K562 (cell line): ENCODE measurements around the gene FREM1. TPM values are rescaled to one million over a fixed set of nuclear protein-coding genes. Genes with fewer than 3 reads are reported as not detected.

Source experiments
- ATAC-seq: fragments of 200-7000 bp; cut with Tn5 transposase; 3 replicates; pipeline ENCODE4 v1.9.1; 2020; ENCODE audit warnings: moderate library complexity
- BruUV-seq: library from RNA; stranded (reverse); fragments of 400-500 nt; replicated peaks from 2 replicates; lab custom pipeline; 2021; lab: Mats Ljungman, UMichigan
- CTCF ChIA-PET: fragments of 300-600 bp; formaldehyde crosslinking; extraction: SDS; loops from one replicate; lab custom pipeline; 2021; ENCODE audit warnings: low intra/inter-chr PET ratio; lab: Yijun Ruan, JAX
- POLR2A ChIA-PET: fragments of 300-600, 350-650 bp; sonication (Branson Sonifier 250); formaldehyde crosslinking; extraction: SDS; loops from one replicate; lab custom pipeline; 2021; ENCODE audit warnings: antibody characterized with exemption, inconsistent platforms; lab: Yijun Ruan, JAX
- DNase-seq, 4 experiments: peaks; one replicate each; pipeline versions ENCODE4 v3.0.0 to v3.0.0-alpha.2; 2011 to 2018; ENCODE audit warnings: low spot score in 3 of 4, mixed read lengths in 3 of 4; ENCODE audit errors: extremely low read depth in 1 of 4
- FAIRE-seq: peaks from 2 replicates; lab custom pipeline; 2011; peaks lifted over from hg19 to GRCh38; lab: Jason Lieb, UNC
- H2AFZ ChIP-seq: 2 replicates; pipeline ENCODE4 v1.6.0; 2011; ENCODE audit warnings: low read depth, low read length, control low read depth, inconsistent platforms
- H3K27ac ChIP-seq: fragments of 200-600 bp; 3 replicates; pipeline ENCODE4 v1.8.0; 2011; ENCODE audit warnings: low read depth, mild to moderate bottlenecking, control low read depth, inconsistent platforms, low read length, moderate library complexity, mixed read lengths; ENCODE audit errors: extremely low read depth
- H3K27me3 ChIP-seq, 2 experiments: fragments of 300-600 bp in 1 of 2; 2 replicates in 1 of 2; 3 replicates in 1 of 2; pipeline versions ENCODE4 v1.6.0 to v1.8.0; 2011; ENCODE audit warnings: inconsistent platforms in 2 of 2, low read length in 2 of 2, mild to moderate bottlenecking in 1 of 2, mixed read lengths in 1 of 2, moderate library complexity in 1 of 2; ENCODE audit not compliant: control insufficient read depth in 2 of 2, insufficient read depth in 2 of 2
- H3K36me3 ChIP-seq: fragments of 300-600 bp; 3 replicates; pipeline ENCODE4 v1.8.0; 2011; ENCODE audit warnings: mild to moderate bottlenecking, low read length, inconsistent platforms; ENCODE audit not compliant: control insufficient read depth, insufficient read depth
- H3K4me1 ChIP-seq, 2 experiments: fragments of 200-600 bp in 1 of 2; replicated peaks in 1 of 2; 2 replicates in 1 of 2; 3 replicates in 1 of 2; pipeline versions ENCODE4 v1.5.1 to v1.8.0; 2011; ENCODE audit warnings: inconsistent platforms in 2 of 2, low read length in 2 of 2, mild to moderate bottlenecking in 1 of 2, mixed read lengths in 1 of 2, moderate library complexity in 1 of 2; ENCODE audit not compliant: control insufficient read depth in 2 of 2, insufficient read depth in 2 of 2
- H3K4me2 ChIP-seq: 2 replicates; pipeline ENCODE4 v1.6.1; 2011; ENCODE audit warnings: low read length, control low read depth, inconsistent platforms, mixed read lengths; ENCODE audit not compliant: insufficient read depth
- H3K4me3 ChIP-seq: fragments of 200-600 bp; sonication (generic), shearing (Covaris generic); 2 replicates; pipeline ENCODE4 v1.5.1; 2016; ENCODE audit warnings: control low read depth, inconsistent platforms
- H3K79me2 ChIP-seq: fragments of 200-600 bp; 3 replicates; pipeline ENCODE4 v1.8.0; 2011; ENCODE audit warnings: low read length, inconsistent platforms; ENCODE audit not compliant: control insufficient read depth, insufficient read depth
- H3K9ac ChIP-seq, 2 experiments: 2 replicates each; pipeline versions ENCODE4 v1.6.0 to v1.6.1; 2011; ENCODE audit warnings: low read depth in 2 of 2, low read length in 2 of 2, control low read depth in 1 of 2, inconsistent platforms in 1 of 2, mild to moderate bottlenecking in 1 of 2, mixed read lengths in 1 of 2; ENCODE audit not compliant: insufficient read depth in 1 of 2
- H3K9me1 ChIP-seq: one replicate; pipeline ENCODE4 v1.6.0; 2011; ENCODE audit warnings: inconsistent platforms, mild to moderate bottlenecking, low read length, moderate library complexity; ENCODE audit not compliant: control insufficient read depth, insufficient read depth
- H3K9me3 ChIP-seq: replicated peaks from 2 replicates; pipeline ENCODE4 v1.5.1; 2011; ENCODE audit warnings: low read depth, low read length, inconsistent platforms; ENCODE audit not compliant: control insufficient read depth, insufficient read depth
- H4K20me1 ChIP-seq: replicated peaks from 2 replicates; pipeline ENCODE4 v1.6.1; 2011; ENCODE audit warnings: low read length, inconsistent platforms, mixed read lengths; ENCODE audit not compliant: control insufficient read depth, insufficient read depth
- CBFB ChIP-seq: sonication (generic); formaldehyde crosslinking; IDR thresholded peaks from 2 replicates; pipeline ENCODE4 v1.4.0; 2020; ENCODE audit warnings: mild to moderate bottlenecking, missing genetic modification reagents
- CBX3 ChIP-seq, 2 experiments: IDR thresholded peaks; 1 replicate in 1 of 2; 2 replicates in 1 of 2; pipeline ENCODE4 v1.6.1; 2012; ENCODE audit warnings: inconsistent platforms in 2 of 2, low read length in 2 of 2, borderline replicate concordance in 1 of 2, control low read depth in 1 of 2
- CXXC5 ChIP-seq: fragments of 250-450 bp; sonication (Bioruptor Pico); IDR thresholded peaks from 2 replicates; pipeline ENCODE4 v1.8.0; 2022; ENCODE audit warnings: inconsistent platforms, mild to moderate bottlenecking, moderate library complexity
- EHMT2 ChIP-seq: fragments of 450-650 bp; IDR thresholded peaks from 2 replicates; pipeline ENCODE4 v1.6.1; 2018; ENCODE audit warnings: antibody characterized with exemption
- GABPB1 ChIP-seq: sonication (generic); formaldehyde crosslinking; IDR thresholded peaks from 2 replicates; pipeline ENCODE4 v1.8.0; 2022; ENCODE audit warnings: mild to moderate bottlenecking, missing genetic modification reagents
- HDAC6 ChIP-seq: IDR thresholded peaks from 2 replicates; pipeline ENCODE4 v1.6.1; 2012; ENCODE audit warnings: low read depth, mild to moderate bottlenecking, control low read depth, inconsistent platforms, low read length, moderate library complexity
- ILK ChIP-seq: fragments of 450-650 bp; IDR thresholded peaks from 2 replicates; pipeline ENCODE4 v1.6.1; 2016; ENCODE audit warnings: missing genetic modification characterization, low read depth, mild to moderate bottlenecking, missing compliant biosample characterization, moderate library complexity, borderline replicate concordance
- MBD2 ChIP-seq: sonication (generic); IDR thresholded peaks from 2 replicates; pipeline ENCODE4 v1.6.1; 2016; ENCODE audit warnings: low read depth, borderline replicate concordance
- TAF1 ChIP-seq: IDR thresholded peaks from 2 replicates; pipeline ENCODE4 v1.6.1; 2011; ENCODE audit warnings: mild to moderate bottlenecking, low read length, moderate library complexity; ENCODE audit not compliant: insufficient read depth, control insufficient read depth, severe bottlenecking; ENCODE audit errors: extremely low read depth
- TARDBP ChIP-seq: fragments of 450-650 bp; IDR thresholded peaks from 2 replicates; pipeline ENCODE4 v1.6.1; 2016
- ZBTB40 ChIP-seq, 2 experiments: fragments of 450-650 bp in 1 of 2; sonication (generic) in 1 of 2; formaldehyde crosslinking in 1 of 2; IDR thresholded peaks; 2 replicates each; pipeline versions ENCODE4 v1.7.1 to v1.9.0; 2016 to 2022; ENCODE audit warnings: inconsistent platforms in 1 of 2, mild to moderate bottlenecking in 1 of 2, missing genetic modification reagents in 1 of 2
- ZNF133 ChIP-seq: fragments of 250-450 bp; sonication (Bioruptor Pico); IDR thresholded peaks from 2 replicates; pipeline ENCODE4 v1.4.0; 2020; ENCODE audit warnings: mild to moderate bottlenecking
- ZNF695 ChIP-seq: fragments of 450-650 bp; formaldehyde crosslinking; IDR thresholded peaks from 2 replicates; pipeline ENCODE4 v1.4.0; 2020; ENCODE audit warnings: mild to moderate bottlenecking, moderate library complexity
- WGBS: fragments of 100-300 bp; shearing (Covaris generic); methylation state at CpG from one replicate; pipeline ENCODE4 v1.1.6; 2016; ENCODE audit warnings: low coverage, mixed read lengths; ENCODE audit not compliant: insufficient coverage; ENCODE audit errors: missing lambda C conversion rate; 5-methylcytosine and 5-hydroxymethylcytosine counted together
- in situ Hi-C: fragments of 300-500 bp; cut with MboI; formaldehyde crosslinking; loops from 4 replicates; pipeline ENCODE4 v1.15.0; 2018; ENCODE audit warnings: inconsistent platforms, mixed read lengths
- intact Hi-C: fragments of 100-400 bp; cut with micrococcal nuclease; formaldehyde crosslinking; loops from 2 replicates; pipeline ENCODE4 v1.14.2; 2022
- polyA plus RNA-seq, 8 experiments: library from polyadenylated mRNA; depleted of rRNA in 4 of 8; stranded (reverse) in 5 of 8; unstranded in 3 of 8; fragments of >200 nt; fragmentation: Nextera tagmentation in 2 of 8; fragmentation: Illumina TruSeq in 1 of 8; extraction: Ambion mirVana in 2 of 8; extraction: Trizol in 1 of 8; gene quantifications; 2 replicates each; pipeline versions ENCODE4 v1.2.1 to v1.2.3, GENCODE V29; 2011 to 2014; ENCODE audit warnings: inconsistent platforms in 1 of 8, missing spikeins in 1 of 8
- total RNA-seq, 7 experiments: library from RNA; depleted of rRNA in 6 of 7; stranded (reverse); fragments of >200 nt in 6 of 7; fragmentation: Illumina TruSeq in 2 of 7; extraction: Trizol in 2 of 7; gene quantifications; 2 replicates each; pipeline versions ENCODE4 v1.2.1 to v1.2.3, GENCODE V29; 2011 to 2021; ENCODE audit warnings: low replicate concordance in 1 of 7
- TF ChIP-seq, protein P1 (sequence below): fragments of 450-650 bp; IDR thresholded peaks from one replicate; pipeline ENCODE4 v1.6.1; 2018; ENCODE audit warnings: mild to moderate bottlenecking, moderate library complexity; ENCODE audit not compliant: partially characterized antibody

FREM1 gene
- total and polyA plus RNA-seq, 9 of the 15 experiments (the other 6 are each of a cell fraction or from before 2014, with no cell fraction given) = 0.03 to 0.24 (median 0.13) TPM; not detected in 2

DNA sequence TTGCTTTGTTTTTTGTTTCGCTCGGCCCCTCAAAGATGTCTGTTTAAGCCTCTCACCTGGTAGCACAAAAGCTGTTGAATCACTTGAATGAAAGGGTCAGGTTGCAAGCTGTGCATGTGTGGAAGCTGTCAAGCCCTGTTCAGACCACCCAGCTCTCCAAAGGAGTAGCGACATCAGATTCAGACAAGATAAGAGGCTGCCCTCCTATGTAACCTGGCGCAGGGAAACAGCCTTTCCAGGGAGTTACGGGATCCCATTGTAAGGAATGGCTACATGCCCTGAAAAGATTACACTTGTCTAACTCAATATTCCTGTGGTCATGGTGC is 2.9 kb downstream of the FREM1 start:
- POLR2A ChIA-PET = interaction anchor here (2.0 kb wide), 1 partner anchor 10 kb away, joined by 6 read pairs; no protein-coding TSS in a partner anchor
- DNase-seq = no peak
- CTCF ChIA-PET = no interaction called here
- 15% methylated on average over 5 of the region's 5 CpGs for WGBS
- Histone ChIP-seq H2AFZ (no peak overlapping the region), H3K4me1 (peaks cover 0 to 11% of the 10 kb centered on the region in 2 experiments; a peak in 3 of 5 replicates), H3K27me3 (no peaks in the 10 kb centered on the region; a peak in 1 of 5 replicates), H3K9me1 (no peaks in the 10 kb centered on the region), H3K79me2 (no peaks in the 10 kb centered on the region), H3K27ac (no peak overlapping the region), H4K20me1 (no peaks in the 10 kb centered on the region), H3K4me2 (no peak overlapping the region), H3K9me3 (no peaks in the 10 kb centered on the region), H3K9ac (no peak overlapping the region), H3K36me3 (no peaks in the 10 kb centered on the region), H3K4me3 (no peak overlapping the region)
- no peak for ATAC-seq
- in situ Hi-C loops (no loop called here), intact Hi-C loops (no loop called here)
- no peak for FAIRE-seq
- BruUV-seq = no TSS peak
- no peak for TF ChIP-seq HDAC6
- TF ChIP-seq TAF1 = no peak
- TF ChIP-seq, protein P1, sequence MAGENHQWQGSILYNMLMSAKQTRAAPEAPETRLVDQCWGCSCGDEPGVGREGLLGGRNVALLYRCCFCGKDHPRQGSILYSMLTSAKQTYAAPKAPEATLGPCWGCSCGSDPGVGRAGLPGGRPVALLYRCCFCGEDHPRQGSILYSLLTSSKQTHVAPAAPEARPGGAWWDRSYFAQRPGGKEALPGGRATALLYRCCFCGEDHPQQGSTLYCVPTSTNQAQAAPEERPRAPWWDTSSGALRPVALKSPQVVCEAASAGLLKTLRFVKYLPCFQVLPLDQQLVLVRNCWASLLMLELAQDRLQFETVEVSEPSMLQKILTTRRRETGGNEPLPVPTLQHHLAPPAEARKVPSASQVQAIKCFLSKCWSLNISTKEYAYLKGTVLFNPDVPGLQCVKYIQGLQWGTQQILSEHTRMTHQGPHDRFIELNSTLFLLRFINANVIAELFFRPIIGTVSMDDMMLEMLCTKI = no peak
- TF ChIP-seq ILK (tag) = no peak
- TF ChIP-seq MBD2 = no peak
- no peak for TF ChIP-seq ZNF133 (CRISPR knock-in tag)
- no peak for TF ChIP-seq EHMT2
- TF ChIP-seq CXXC5 (CRISPR knock-in tag) = no peak
- no peak for TF ChIP-seq ZNF695
- TF ChIP-seq TARDBP = no peak
- TF ChIP-seq CBFB (CRISPR knock-in tag) = no peak
- TF ChIP-seq GABPB1 (CRISPR knock-in tag) = no peak
- TF ChIP-seq CBX3 (IDR thresholded peaks at IDR 0.05; ENCODE audit: borderline replicate concordance in 1 of 2, low read length in 2 of 2) = no peak
- no peak for TF ChIP-seq ZBTB40 (IDR thresholded peaks at IDR 0.05)
- no peak for TF ChIP-seq ZBTB40 (CRISPR knock-in tag; IDR thresholded peaks at IDR 0.05)
